ENCODE data around the gene MYEF2. TPM values are rescaled to one million over a fixed set of nuclear protein-coding genes. Genes with fewer than 3 reads are reported as not detected.

The MYEF2 gene
- total RNA-seq, 2 donors from 2014 or later, result 12.9 to 16.6 TPM

- Histone ChIP-seq H3K4me3 (no peak overlapping the region), H3K27me3 (no peaks in the 10 kb centered on the region), H3K4me1 (no peaks in the 10 kb centered on the region), H3K36me3 (replicated peaks in 1 of 2; ENCODE audit: insufficient read depth in 1 of 2, low read depth in 2 of 2) (no peaks in the 10 kb centered on the region), H3K27ac (no peak overlapping the region), H3K9me3 (no peaks in the 10 kb centered on the region)
- intact Hi-C loops (cut with DNase I), result no loop called here
- DNase-seq, result no peak
- WGBS, 2 donors, result 22 to 31% methylated on average over 1 of the region's 1 CpG
- no peak for ATAC-seq
- TF ChIP-seq POLR2A (IDR thresholded peaks at IDR 0.05) (no peak), CTCF (IDR thresholded peaks at IDR 0.05) (no peak)
Measured at GRCh38 chr15:48221261-48221660, 43.2 kb upstream of the MYEF2 start.

- DNase-seq, result no peak
- no peak within 1 kb of the TSS for H3K4me3 ChIP-seq
- no peaks in the 10 kb centered on the region for H3K27me3 ChIP-seq
- no peaks in the 10 kb centered on the region for H3K36me3 ChIP-seq (replicated peaks in 1 of 2; ENCODE audit: insufficient read depth in 1 of 2, low read depth in 2 of 2)
- intact Hi-C loops (cut with DNase I), result no loop called here
- ATAC-seq, result no peak
- TF ChIP-seq CTCF (IDR thresholded peaks at IDR 0.05) (no peak), POLR2A (IDR thresholded peaks at IDR 0.05) (no peak)
- H3K9me3 ChIP-seq, result no peaks in the 10 kb centered on the region
- no peaks in the 10 kb centered on the region for H3K4me1 ChIP-seq
- 95 to 96% methylated on average over 1 of the region's 1 CpG for WGBS, 2 donors
- no peak within 1 kb of the TSS for H3K27ac ChIP-seq
Measured at GRCh38 chr15:48205981-48206380, 27.9 kb upstream of the MYEF2 start, which contains the start of gene SLC12A1. Gene SLC12A1, plus strand, starts transcription at chr15:48206302. Its CDS starts 1,418 bp downstream, at chr15:48207720.

GRCh38 chr15:48202068-48202467 lies 24.0 kb upstream of the MYEF2 start:
- H3K36me3 ChIP-seq (replicated peaks in 1 of 2; ENCODE audit: insufficient read depth in 1 of 2, low read depth in 2 of 2), result no peaks in the 10 kb centered on the region
- no peaks in the 10 kb centered on the region for H3K9me3 ChIP-seq
- H3K27ac ChIP-seq, result no peak overlapping the region
- intact Hi-C loops (cut with DNase I), result no loop called here
- TF ChIP-seq POLR2A (IDR thresholded peaks at IDR 0.05) (no peak), CTCF (IDR thresholded peaks at IDR 0.05) (no peak)
- no peaks in the 10 kb centered on the region for H3K27me3 ChIP-seq
- ATAC-seq (no peak), DNase-seq (no peak)
- no peaks in the 10 kb centered on the region for H3K4me1 ChIP-seq
- no peak overlapping the region for H3K4me3 ChIP-seq
- 56 to 70% methylated on average over 1 of the region's 1 CpG for WGBS, 2 donors

GRCh38 chr15:48191574-48192225 lies 13.6 kb upstream of the MYEF2 start, which contains the start of gene CTXN2:
Gene CTXN2, plus strand, starts transcription at chr15:48191665. Its CDS starts 9,636 bp downstream, at chr15:48201301.
- WGBS, 2 donors, result 5 to 8% methylated on average over 31 of the region's 31 CpGs
- Histone ChIP-seq H3K4me3 (no peak within 1 kb of the TSS), H3K4me1 (peaks cover 5% of the 10 kb centered on the region), H3K27me3 (no peaks in the 10 kb centered on the region), H3K27ac (no peak within 1 kb of the TSS), H3K36me3 (replicated peaks in 1 of 2; ENCODE audit: insufficient read depth in 1 of 2, low read depth in 2 of 2) (no peaks in the 10 kb centered on the region), H3K9me3 (no peaks in the 10 kb centered on the region)
- DNase-seq, result peak in 2 of 4 donors; percentile 4 to 13
- peak in 1 of 3 donors; percentile 33 for TF ChIP-seq POLR2A (IDR thresholded peaks at IDR 0.05)
- no peak for TF ChIP-seq CTCF (IDR thresholded peaks at IDR 0.05)
- no peak for ATAC-seq
- intact Hi-C loops (cut with DNase I), result no loop called here
